Posterior vena cava (tissue), 2 donors: ENCODE measurements around the gene OR4S1. TPM values are rescaled to one million over a fixed set of nuclear protein-coding genes. Genes with fewer than 3 reads are reported as not detected.
"Not testable (repeated sequence)": the region's sequence is repeated elsewhere in the genome, so short reads cannot be mapped to it uniquely, and the experiment has no call there.

Experiments used
- DNase-seq: peaks from one replicate; pipeline ENCODE4 v3.0.0-alpha.2; 2020; ENCODE audit warnings: low spot score
- intact Hi-C, 2 donors: fragments of 100-400 bp; cut with DNase I; formaldehyde crosslinking; loops; one replicate each; pipeline versions ENCODE4 v1.14.1 to v1.14.2; 2022 to 2023
- long read RNA-seq, 2 donors: library from polyadenylated mRNA; unstranded; transcript quantifications; one replicate each; pipeline ENCODE4 v2.0.0, GENCODE V29; 2020 to 2021
- total RNA-seq, 2 donors: library from RNA; stranded (reverse); fragmentation: NEBNext Ultra II Directional; extraction: Animal tissue kit (Norgen Biotek cat#: 25700); gene quantifications; one replicate each; pipeline ENCODE4 v1.2.1, GENCODE V29; 2021
- donor health status: DM: yes; HTN: yes; CAD: no.
- donor health status: DM: yes; HTN: yes; CAD: no.

Gene OR4S1, protein sequence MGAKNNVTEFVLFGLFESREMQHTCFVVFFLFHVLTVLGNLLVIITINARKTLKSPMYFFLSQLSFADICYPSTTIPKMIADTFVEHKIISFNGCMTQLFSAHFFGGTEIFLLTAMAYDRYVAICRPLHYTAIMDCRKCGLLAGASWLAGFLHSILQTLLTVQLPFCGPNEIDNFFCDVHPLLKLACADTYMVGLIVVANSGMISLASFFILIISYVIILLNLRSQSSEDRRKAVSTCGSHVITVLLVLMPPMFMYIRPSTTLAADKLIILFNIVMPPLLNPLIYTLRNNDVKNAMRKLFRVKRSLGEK
- total RNA-seq: not detected
- long read RNA-seq, donor 1: 0 reads
- long read RNA-seq, donor 2: 0 reads

DNA sequence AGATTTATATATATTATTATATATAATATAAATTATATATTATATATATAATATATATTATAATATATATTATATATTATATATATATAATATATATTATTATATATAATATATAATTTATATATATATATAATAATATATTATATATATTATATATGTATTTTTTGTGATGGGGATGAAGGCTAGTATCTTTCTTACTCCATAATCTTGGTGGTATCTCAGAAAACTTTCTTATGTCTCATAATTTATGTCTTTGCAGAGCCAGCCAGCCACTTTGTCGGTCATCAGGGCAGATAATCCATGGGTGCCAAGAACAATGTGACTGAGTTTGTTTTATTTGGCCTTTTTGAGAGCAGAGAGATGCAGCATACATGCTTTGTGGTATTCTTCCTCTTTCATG lies at the start of gene OR4S1:
Gene OR4S1, plus strand, starts transcription at position 301 of the 400 bp plus-strand sequence. Its CDS starts 0 bp downstream, at position 301.
- intact Hi-C loops: no loop called here
- no peak for DNase-seq

DNA sequence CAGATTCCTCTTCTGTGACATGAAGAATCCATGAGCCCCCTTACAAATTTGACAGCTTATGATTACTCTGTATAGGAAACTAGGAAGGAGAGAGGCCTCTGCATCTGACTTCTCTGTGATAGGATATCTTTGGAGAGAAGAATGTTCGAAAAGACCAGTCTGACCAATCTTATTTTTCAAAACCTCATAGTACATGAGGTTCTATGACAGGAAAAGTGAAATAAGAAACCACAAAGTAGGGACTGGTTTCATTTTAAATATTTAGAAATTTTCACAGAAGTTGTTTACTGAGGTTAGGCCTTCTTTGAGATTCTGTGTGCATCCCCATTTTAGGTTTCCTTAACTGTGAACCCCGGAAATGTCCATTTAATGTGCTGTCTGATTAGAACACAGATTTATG lies 44.4 kb upstream of the OR4S1 start:
- no peak for DNase-seq
- intact Hi-C loops: no loop called here

DNA sequence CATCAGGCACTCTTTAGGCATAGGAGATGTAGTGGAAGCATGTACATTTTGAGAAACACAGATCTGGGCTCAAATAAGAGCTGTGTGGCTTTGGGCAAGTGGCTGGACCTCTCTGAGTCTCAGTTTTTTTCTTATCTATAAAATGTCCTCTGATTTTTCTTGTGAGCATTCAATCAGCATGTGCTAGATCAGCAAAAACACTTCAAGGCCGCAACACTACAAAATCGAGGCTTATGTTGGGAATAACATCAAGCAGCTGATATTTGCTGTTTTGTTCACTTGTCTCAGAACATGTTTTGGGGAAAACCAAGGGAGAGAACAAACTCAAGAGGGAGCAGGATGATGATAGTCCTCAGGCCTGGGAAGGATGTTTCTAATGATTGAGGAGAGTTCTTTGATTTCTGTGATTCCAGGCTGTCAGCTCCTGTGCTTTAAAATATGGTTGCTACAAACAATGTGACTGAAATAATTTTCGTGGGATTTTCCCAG lies 42.6 kb upstream of the OR4S1 start, which contains the start of gene OR4X1:
Gene OR4X1, plus strand, starts transcription at position 439 of the 489 bp plus-strand sequence. Its CDS starts 0 bp downstream, at position 439.
- DNase-seq: no peak
- intact Hi-C loops: no loop called here

DNA sequence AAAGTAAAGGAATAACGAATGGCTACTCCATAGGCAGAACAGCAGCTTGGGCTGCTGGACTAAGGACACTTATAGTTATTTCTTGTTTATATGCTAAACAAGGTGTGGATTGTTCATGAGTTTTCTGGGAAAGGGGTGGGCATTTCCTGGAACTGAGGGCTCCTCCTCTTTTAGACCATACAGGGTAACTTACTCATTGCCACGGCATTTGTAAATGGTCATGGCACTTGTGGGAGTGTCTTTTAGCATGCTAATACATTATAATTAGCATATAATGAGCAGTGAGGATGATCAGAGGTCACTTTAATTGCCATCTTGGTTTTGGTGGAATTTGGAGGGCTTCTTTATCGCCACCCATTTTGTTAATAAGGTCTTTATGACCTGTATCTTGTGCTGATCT lies 35.4 kb upstream of the OR4S1 start:
- DNase-seq: no peak
- intact Hi-C loops: no loop called here

DNA sequence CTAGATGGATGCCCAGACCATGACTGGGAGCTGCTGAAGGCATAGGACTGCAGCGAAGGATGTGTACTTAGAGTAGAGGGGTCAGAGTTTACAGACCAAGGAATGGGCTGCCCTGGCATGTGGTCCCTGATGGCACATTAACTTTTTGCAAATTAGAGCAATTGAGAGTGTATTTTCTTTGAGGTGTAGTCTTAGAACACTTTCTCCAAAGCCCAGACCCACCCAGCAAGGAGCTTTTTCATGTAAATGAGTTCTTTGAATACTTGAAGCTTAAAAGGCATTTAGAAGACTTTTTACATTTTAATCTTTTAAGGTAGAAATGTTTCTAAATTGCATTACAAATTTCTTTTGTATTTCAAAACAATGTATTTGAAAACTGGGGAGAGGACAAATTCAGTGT lies 33.4 kb upstream of the OR4S1 start:
- DNase-seq: no peak

DNA sequence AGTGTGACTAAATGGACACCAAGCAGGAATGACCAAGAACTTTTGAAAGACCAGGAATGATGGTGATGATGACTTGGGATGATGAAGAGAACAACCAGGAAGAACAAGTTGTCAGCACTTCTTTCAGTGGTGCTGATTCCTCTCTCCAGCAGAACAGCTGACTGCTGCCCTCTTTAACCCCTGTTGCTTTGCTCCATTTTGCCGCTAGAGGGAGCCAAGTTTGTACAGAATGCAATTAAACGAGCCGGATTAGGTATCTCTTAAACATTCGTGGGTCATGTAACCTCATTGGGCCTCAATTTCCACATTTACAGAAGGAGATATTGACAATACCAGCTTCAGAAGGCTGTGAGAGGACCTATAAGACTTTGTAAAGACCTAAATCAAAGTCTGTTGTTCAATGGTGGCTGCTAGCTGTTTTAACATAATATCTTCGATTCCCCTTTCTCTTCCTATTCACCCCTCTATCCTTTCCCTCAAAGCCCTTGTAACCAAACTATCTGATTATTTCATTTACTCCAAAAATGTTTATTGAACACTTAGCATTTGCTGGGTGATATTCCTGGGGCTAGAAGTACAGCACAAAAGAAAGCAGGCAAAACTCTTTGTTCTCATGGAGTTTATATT lies 1.9 kb downstream of the OR4S1 start:
- DNase-seq: no peak
- intact Hi-C loops: no loop called here

More for the DNA sequence above, 33.4 kb upstream of the OR4S1 start:
- intact Hi-C loops: no loop called here

DNA sequence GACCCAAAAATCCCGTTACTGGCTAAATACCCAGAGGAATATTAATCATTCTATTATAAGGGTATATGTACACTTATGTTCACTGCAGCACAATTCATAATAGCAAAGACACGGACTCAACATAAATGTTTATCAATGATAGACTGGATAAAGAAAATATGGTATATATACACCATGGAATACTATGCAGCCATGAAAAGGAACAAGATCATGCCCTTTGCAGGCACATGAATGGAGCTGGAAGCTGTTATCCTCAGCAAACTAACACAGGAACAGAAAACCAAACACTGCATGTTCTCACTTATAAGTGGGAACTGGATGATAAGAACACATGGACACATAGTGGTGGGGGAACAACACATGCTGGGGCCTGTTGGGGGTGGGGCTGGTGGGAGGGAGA lies 7.6 kb downstream of the OR4S1 start:
- intact Hi-C loops, DNase-seq: not testable (repeated sequence)

DNA sequence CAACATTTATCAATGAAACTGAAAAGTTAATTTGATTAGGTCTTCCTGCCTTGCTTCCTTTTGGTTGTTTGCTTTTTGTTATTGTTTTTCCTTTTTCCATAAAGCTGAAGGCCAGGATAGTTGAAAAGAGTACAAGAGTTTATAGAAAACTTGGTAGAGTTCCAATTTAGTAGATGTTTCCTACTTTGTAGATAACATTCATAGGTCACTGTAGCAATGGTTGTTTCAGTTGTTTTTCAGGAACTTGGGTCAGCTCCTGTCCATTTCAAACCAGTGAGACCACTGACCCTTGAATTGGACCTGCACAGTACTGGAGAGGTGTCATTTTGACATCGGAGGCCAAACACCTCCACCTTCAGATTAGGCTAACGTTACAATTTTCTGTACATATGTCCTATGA lies 13.8 kb downstream of the OR4S1 start:
- intact Hi-C loops, DNase-seq: not testable (repeated sequence)

DNA sequence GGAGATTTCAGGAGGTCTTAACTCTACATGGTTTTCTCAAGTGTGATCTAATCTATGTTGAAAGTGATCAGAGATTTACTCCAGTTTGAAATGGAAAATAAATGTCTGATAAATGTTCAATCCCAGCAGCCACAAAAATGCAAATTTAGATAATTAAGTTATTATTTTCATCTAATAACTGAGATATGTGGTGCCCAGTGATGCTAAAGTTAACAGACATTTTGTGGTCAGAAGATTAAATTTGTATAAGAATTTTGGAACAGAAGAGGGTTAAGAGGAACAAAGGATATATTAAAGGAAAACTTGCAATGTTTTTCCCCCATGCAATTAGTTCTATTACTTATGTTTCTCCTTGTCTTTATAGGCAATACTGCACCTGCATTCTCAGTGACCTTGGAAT lies 18.6 kb downstream of the OR4S1 start, which contains the start of gene OR4C3:
Gene OR4C3, plus strand, starts transcription at position 301 of the 400 bp plus-strand sequence. CDS start 102 bp downstream, outside the sequence.
- intact Hi-C loops: not testable (repeated sequence)

DNA sequence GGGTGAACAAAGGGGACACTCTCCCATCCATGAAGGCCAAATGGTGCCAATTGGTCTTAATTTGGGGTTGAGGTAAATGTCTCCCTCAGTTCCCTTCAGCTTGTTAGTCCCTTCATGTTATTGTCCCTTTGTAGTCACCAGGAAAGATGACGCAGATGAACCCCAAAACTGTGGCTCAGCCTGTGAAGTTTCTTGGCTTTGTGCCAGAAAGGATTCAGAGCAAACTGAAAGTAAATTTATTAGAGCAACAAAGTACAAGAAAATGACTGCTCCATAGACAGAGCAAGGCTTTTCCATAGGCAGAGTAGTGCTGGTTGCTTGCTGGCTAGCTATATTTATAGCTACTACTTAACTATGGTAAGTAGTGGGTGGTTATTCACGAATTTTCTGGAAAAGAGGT lies 35.4 kb downstream of the OR4S1 start:
- intact Hi-C loops: no loop called here

More for the DNA sequence above, 18.6 kb downstream of the OR4S1 start, which contains the start of gene OR4C3:
- not testable (repeated sequence) for DNase-seq

DNA sequence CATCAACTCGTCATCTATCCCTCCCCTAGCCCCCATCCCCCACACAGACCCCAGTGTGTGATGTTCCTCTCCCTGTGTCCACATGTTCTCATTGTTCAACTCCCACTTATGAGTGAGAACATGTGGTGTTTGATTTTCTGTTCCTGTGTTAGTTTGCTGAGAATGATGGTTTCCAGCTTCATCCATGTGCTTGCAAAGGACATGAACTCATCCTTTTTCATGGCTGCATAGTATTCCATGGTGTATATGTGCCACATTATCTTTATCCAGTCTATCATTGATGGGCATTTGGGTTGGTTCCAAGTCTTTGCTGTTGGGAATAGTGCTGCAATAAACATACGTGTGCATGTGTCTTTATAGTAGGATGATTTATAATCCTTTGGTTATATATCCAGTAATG lies 36.5 kb downstream of the OR4S1 start:
- intact Hi-C loops, DNase-seq: not testable (repeated sequence)

More for the DNA sequence above, 35.4 kb downstream of the OR4S1 start:
- DNase-seq: no peak

DNA sequence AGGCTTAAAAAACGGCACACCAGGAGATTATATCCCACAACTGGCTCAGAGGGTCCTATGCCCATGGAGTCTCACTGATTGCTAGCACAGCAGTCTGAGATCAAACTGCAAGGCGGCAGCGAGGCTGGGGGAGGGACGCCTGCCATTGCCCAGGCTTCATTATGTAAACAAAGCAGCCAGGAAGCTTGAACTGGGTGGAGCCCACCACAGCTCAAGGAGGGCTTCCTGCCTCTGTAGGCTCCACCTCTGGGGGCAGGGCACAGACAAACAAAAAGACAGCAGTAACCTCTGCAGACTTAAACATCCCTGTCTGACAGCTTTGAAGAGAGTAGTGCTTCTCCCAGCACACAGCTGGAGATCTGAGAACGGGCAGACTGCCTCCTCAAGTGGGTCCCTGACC lies 40.3 kb downstream of the OR4S1 start:
- intact Hi-C loops: not testable (repeated sequence)

DNA sequence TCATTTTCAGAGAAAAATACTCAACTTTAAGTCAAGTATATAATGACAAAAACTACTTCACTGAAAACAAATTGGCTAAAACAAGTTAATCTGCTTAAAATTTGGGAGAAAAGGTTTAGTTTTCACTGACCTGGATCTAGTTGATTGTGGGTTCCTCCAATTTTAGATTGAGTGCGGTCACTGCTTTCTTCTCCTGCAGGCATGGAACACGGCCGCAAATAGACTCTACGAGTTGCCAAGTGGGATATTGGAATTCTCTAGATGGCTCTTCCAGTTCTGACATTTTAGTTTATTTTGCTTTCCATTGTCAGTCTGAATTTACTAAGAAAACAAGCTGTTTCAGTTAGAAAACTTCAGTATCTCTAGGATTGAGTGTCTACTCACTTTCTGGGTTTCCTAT lies 48.0 kb downstream of the OR4S1 start:
- intact Hi-C loops: no loop called here
- DNase-seq: no peak

More for the DNA sequence above, 40.3 kb downstream of the OR4S1 start:
- not testable (repeated sequence) for DNase-seq

DNA sequence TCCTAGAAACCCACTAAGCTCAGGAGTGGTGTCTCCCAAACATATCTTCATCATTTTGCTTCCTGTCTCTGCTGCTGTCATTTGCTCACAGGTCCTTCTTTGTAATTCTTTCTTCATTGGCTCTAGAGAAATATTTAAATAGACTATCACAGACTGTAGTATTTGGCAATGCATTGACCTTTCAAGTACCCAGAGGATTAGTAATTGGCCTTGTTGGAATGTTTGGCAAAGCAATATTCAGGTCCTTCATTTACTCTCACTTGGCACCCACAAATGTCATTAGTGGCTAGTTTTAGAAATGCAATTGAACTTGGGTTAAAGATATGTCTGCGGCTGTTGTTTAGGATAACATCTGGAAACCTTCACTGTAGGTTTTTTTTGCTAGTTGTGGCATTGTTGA lies 48.7 kb downstream of the OR4S1 start:
- intact Hi-C loops: no loop called here
- DNase-seq: no peak

Other genes with a start within 250 kb of the OR4S1 start
- not detected for gene OR4B1, start 89.4 kb upstream of the OR4S1 start, total RNA-seq
- gene OR4X2, start 61.1 kb upstream of the OR4S1 start, total RNA-seq: not detected
- not detected for gene OR4X1, start 42.4 kb upstream of the OR4S1 start, total RNA-seq
- gene OR4C3, start 18.7 kb downstream of the OR4S1 start, total RNA-seq: not detected
- not detected for gene OR4C5, start 60.2 kb downstream of the OR4S1 start, total RNA-seq
- not detected for gene OR4A47, start 182.6 kb downstream of the OR4S1 start, total RNA-seq